Measurements from ENCODE around the gene PTPN7.
"Not testable (repeated sequence)": the region's sequence is repeated elsewhere in the genome, so short reads cannot be mapped to it uniquely, and the experiment has no call there.

Gene PTPN7

GRCh38 chr1:202145068-202145743, 15.2 kb downstream of the PTPN7 start:
- DNase-seq (ENCODE audit: insufficient read length) (no peak), FAIRE-seq (no peak)

DNA sequence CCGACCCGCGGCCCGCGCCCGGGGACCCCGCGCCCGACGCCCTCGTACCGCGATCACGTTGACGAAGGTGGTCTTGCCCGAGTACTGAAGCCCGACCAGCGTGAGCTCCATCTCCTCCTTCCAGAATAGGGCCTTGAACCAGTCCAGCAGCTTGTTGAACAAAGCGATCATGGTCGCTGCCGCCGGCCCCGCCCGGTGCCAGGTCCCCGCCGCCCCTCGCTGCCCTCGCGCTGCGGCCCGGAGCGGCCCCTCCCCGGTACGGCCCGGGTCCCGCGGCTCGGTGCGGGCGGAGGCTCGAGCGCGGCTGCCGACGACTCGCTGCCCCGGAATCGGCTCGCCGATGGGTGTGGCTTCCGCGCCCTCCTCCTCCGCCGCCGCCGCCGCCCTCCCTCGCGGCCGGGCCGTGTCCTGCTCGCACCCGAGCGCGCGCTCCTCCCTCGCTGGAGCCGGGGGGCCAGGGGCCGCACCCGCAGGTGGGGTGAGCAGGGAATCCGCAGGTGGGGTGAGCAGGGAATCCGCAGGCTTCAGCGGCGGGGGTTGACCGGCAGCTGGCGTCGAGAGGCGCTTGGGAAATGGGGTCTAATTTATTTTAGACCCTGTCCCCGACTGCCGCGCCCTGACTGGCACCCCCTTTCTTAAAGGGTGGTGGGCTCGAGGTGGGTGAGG, 15.9 kb downstream of the PTPN7 start, which contains the start of gene ARL8A:
TSS of gene ARL8A (minus strand) at position 336 of the 666 bp plus-strand sequence. CDS start at position 171, 165 bp downstream.
- DNase-seq (ENCODE audit: insufficient read length), result peak; percentile 87
- FAIRE-seq, result peak; percentile 70
- no peak; the same call in none of the 2 replicates for TF ChIP-seq POLR2A (IDR thresholded peaks at IDR 0.05; ENCODE audit: low read depth, low read length)
- TF ChIP-seq TAF1 (IDR thresholded peaks at IDR 0.05; ENCODE audit: borderline replicate concordance, low read depth, low read length), result no peak
- no peak for TF ChIP-seq POLR2AphosphoS5 (IDR thresholded peaks at IDR 0.05; ENCODE audit: low read depth, low read length)

More at GRCh38 chr1:202145068-202145743, 15.2 kb downstream of the PTPN7 start:
- TF ChIP-seq TAF1 (IDR thresholded peaks at IDR 0.05; ENCODE audit: borderline replicate concordance, low read depth, low read length), result no peak
- TF ChIP-seq POLR2AphosphoS5 (IDR thresholded peaks at IDR 0.05; ENCODE audit: low read depth, low read length), result peak; percentile 16
- TF ChIP-seq POLR2A (IDR thresholded peaks at IDR 0.05; ENCODE audit: low read depth, low read length), result peak; percentile 25; the same call in 1 of the 2 replicates

DNA sequence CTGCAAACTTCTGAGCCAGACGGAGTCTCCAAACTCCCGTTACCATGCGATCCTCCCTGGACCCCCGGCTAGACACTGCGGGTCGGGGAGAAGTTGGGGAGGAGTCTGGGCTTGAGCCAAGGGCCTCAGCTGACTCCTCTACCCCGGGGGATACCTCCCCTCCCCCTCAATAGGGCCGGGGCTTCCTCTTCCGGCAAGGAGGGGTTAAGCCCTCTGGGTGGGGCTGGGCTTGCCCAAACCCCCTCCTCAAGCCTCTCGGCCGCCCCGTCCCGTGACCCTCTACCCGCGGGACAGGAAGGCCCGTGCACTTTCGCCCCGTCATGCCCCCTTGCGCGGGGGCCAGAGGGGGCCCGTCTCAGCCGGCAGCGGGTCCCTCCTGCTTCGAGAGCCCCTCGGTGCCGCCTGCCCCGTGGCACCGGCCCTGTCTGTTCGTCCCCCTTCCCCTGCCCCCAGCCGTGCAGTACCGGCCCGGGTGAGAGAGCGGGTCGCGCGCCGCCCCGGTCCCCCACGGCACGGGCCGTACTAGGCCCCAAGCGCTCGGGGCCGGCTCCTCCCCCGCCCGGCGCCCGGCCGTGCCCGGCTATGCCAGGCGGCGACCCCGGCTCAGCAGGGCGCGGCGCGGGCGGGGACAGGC, 16.5 kb downstream of the PTPN7 start:
- no peak for FAIRE-seq
- peak; percentile 67 for DNase-seq (ENCODE audit: insufficient read length)
- TF ChIP-seq POLR2AphosphoS5 (IDR thresholded peaks at IDR 0.05; ENCODE audit: low read depth, low read length) (no peak), TAF1 (IDR thresholded peaks at IDR 0.05; ENCODE audit: borderline replicate concordance, low read depth, low read length) (no peak), POLR2A (IDR thresholded peaks at IDR 0.05; ENCODE audit: low read depth, low read length) (no peak)

GRCh38 chr1:202143011-202143767, 17.2 kb downstream of the PTPN7 start:
- FAIRE-seq, result no peak
- DNase-seq (ENCODE audit: insufficient read length), result no peak
- TF ChIP-seq POLR2AphosphoS5 (IDR thresholded peaks at IDR 0.05; ENCODE audit: low read depth, low read length) (no peak), TAF1 (IDR thresholded peaks at IDR 0.05; ENCODE audit: borderline replicate concordance, low read depth, low read length) (no peak), POLR2A (IDR thresholded peaks at IDR 0.05; ENCODE audit: low read depth, low read length) (no peak)

DNA sequence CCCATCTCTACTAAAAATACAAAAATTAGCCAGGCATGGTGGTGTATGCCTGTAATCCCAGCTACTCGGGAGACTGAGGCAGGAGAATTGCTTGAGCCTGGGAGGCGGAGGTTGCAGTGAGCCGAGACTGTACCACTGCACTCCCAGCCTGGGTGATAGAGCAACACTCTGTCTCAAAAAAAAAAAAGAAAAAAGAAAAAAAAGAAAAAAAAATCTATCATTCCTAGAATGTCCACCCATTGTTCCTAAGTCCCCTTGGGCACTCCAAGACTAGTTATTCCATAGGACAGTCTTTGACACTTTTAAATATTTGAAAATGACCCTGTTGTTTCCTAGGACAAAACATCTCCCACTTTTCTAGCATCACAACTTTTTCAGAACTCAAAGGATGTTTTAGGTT, 18.9 kb downstream of the PTPN7 start:
- DNase-seq (ENCODE audit: insufficient read length); FAIRE-seq: not testable (repeated sequence)

- no peak for TF ChIP-seq POLR2A (IDR thresholded peaks at IDR 0.05; ENCODE audit: low read depth, low read length)
- no peak for TF ChIP-seq POLR2AphosphoS5 (IDR thresholded peaks at IDR 0.05; ENCODE audit: low read depth, low read length)
- TF ChIP-seq TAF1 (IDR thresholded peaks at IDR 0.05; ENCODE audit: borderline replicate concordance, low read depth, low read length), result no peak
- no peak for FAIRE-seq
- DNase-seq (ENCODE audit: insufficient read length), result no peak
Measured at GRCh38 chr1:202140833-202141232, 19.6 kb downstream of the PTPN7 start.

DNA sequence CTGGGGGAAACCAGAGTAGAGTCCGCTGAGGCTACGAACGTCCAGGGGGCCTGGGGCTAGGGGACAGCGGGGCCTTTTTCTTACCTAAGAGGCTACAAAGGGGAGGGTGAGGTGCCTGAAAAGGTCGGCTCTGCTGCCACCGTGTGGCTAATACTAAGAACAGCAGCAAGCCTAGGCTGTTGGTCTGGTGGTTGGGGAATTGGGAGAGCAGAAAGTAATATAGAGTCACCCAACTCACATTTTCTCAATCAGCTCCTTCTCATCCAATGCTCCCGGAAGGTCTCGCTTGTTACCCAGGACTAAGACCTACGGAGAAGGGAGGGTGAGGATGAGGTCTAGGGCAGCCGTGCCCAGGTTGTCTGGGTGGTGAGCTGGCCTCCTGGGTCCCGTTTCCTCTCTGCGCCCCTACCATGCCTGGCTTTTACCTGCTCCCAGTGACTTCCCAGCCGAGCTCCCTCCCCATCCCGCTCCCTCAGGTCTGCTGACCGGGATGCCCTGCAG, 25.1 kb downstream of the PTPN7 start:
- peak; percentile 95 for FAIRE-seq

DNA sequence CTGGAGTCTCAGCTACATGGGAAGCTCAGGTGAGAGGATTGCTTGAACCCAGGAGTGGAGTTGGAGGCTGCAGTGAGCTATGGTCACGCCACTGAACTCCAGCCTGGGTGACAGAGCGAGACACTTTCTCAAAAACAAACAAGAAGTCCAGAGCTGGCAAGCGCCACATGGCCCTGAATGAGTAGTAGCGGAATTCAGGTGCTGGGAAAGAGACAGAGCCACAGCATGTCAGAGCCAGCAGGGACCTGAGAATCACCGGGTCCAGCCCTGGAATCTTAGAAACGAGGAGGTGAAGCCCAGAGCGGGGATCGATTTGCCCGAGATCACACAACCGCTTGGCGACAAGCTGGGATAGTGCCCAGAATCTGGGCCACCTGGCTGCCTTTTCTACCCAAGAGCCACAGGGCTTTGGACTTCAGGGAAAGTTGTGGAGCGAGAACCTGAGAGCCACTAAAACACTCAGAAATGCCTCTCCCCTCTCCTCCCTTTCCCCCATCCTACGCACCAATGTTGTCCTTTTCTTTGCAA, 25.7 kb downstream of the PTPN7 start:
- no peak for TF ChIP-seq POLR2AphosphoS5 (IDR thresholded peaks at IDR 0.05; ENCODE audit: low read depth, low read length)
- no peak for TF ChIP-seq TAF1 (IDR thresholded peaks at IDR 0.05; ENCODE audit: borderline replicate concordance, low read depth, low read length)
- no peak for TF ChIP-seq POLR2A (IDR thresholded peaks at IDR 0.05; ENCODE audit: low read depth, low read length)
- no peak for DNase-seq (ENCODE audit: insufficient read length)
- no peak for FAIRE-seq

More for the DNA sequence above, 25.1 kb downstream of the PTPN7 start:
- no peak for TF ChIP-seq POLR2AphosphoS5 (IDR thresholded peaks at IDR 0.05; ENCODE audit: low read depth, low read length)
- no peak for TF ChIP-seq TAF1 (IDR thresholded peaks at IDR 0.05; ENCODE audit: borderline replicate concordance, low read depth, low read length)
- no peak for TF ChIP-seq POLR2A (IDR thresholded peaks at IDR 0.05; ENCODE audit: low read depth, low read length)
- DNase-seq (ENCODE audit: insufficient read length), result peak; percentile 92

DNA sequence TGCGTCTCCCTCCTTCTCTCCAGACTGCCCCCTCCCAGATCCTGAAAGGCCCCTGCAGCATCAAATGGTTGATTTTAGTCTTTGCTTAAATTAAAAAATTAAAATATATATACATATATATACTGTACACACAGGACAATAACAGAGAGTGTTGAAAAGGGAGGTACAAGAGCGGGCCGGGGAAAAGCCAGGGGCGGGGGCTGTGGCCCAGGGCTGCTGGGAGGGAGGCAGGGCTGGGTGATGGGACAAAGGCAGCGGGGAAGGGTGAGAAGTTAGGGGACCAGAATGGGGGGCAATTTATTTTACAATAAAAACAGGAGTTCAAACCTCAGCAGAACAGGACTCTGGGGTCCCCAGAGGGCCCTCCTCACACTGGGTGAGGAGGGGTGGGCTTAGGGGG, 26.4 kb downstream of the PTPN7 start:
- FAIRE-seq, result no peak
- DNase-seq (ENCODE audit: insufficient read length), result no peak
- TF ChIP-seq POLR2A (IDR thresholded peaks at IDR 0.05; ENCODE audit: low read depth, low read length) (no peak), POLR2AphosphoS5 (IDR thresholded peaks at IDR 0.05; ENCODE audit: low read depth, low read length) (no peak), TAF1 (IDR thresholded peaks at IDR 0.05; ENCODE audit: borderline replicate concordance, low read depth, low read length) (no peak)

DNA sequence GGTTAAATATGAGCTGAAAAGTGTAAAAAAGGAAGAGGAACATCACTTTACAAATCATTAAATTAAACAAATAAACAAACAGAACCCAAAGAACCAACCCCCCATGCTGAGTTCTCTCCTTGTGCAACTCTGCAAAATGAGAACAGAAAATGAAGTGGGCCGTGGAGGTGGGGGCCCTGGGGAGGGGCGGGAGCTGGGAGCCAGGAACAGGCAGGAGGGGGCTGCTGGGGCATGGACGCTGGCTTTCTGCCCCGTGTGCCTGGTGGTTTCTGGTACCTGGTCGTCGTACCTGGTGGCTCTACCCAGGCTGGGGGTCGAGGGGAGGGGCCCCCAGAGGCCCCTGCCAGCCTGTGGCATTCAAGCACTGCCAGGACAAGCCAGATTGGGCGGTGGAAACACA, 26.9 kb downstream of the PTPN7 start:
- FAIRE-seq, result no peak

GRCh38 chr1:202133001-202133400, 27.4 kb downstream of the PTPN7 start:
- DNase-seq (ENCODE audit: insufficient read length) (no peak), FAIRE-seq (no peak)
- TF ChIP-seq POLR2A (IDR thresholded peaks at IDR 0.05; ENCODE audit: low read depth, low read length) (no peak), TAF1 (IDR thresholded peaks at IDR 0.05; ENCODE audit: borderline replicate concordance, low read depth, low read length) (no peak), POLR2AphosphoS5 (IDR thresholded peaks at IDR 0.05; ENCODE audit: low read depth, low read length) (no peak)

More for the DNA sequence above, 26.9 kb downstream of the PTPN7 start:
- TF ChIP-seq POLR2A (IDR thresholded peaks at IDR 0.05; ENCODE audit: low read depth, low read length) (no peak), POLR2AphosphoS5 (IDR thresholded peaks at IDR 0.05; ENCODE audit: low read depth, low read length) (no peak), TAF1 (IDR thresholded peaks at IDR 0.05; ENCODE audit: borderline replicate concordance, low read depth, low read length) (no peak)
- DNase-seq (ENCODE audit: insufficient read length), result no peak

Measured in GM12892 (cell line).